ENCODE results near the gene TMBIM4. TPM values are rescaled to one million over a fixed set of nuclear protein-coding genes. Genes with fewer than 3 reads are reported as not detected.

The TMBIM4 gene
- total RNA-seq, 2 experiments from 2014 or later: 19.2 to 57.0 TPM

- intact Hi-C loops (cut with micrococcal nuclease; ENCODE audit: unreplicated experiment): no loop called here
- DNase-seq (ENCODE audit: low spot score): no peak
- TF ChIP-seq CTCF (conservative IDR thresholded peaks at IDR 0.05; ENCODE audit: low read length): no peak
- no peak for TF ChIP-seq EZH2phosphoT487 (IDR thresholded peaks at IDR 0.05; ENCODE audit: borderline replicate concordance, low read depth, low read length)
- Histone ChIP-seq H3K9me2 (ENCODE audit: insufficient read depth, low read length) (no peaks in the 10 kb centered on the region), H3K4me3 (ENCODE audit: low read depth, low read length, poor library complexity, severe bottlenecking) (no peak overlapping the region), H3K9me3 (ENCODE audit: low read length) (no peaks in the 10 kb centered on the region), H3K4me1 (ENCODE audit: insufficient read depth, low read length, poor library complexity, severe bottlenecking) (no peaks in the 10 kb centered on the region), H3K27ac (ENCODE audit: low read depth, low read length, poor library complexity, severe bottlenecking) (no peak overlapping the region), H3K36me3 (ENCODE audit: insufficient read depth, low read length) (no peaks in the 10 kb centered on the region), H3K79me2 (ENCODE audit: insufficient read depth, low read depth, low read length) (no peaks in the 10 kb centered on the region), H3K4me2 (ENCODE audit: low read length) (no peak overlapping the region), H2AFZ (ENCODE audit: low read length) (no peak overlapping the region), H4K20me1 (ENCODE audit: insufficient read depth, low read length) (no peaks in the 10 kb centered on the region)
- BruUV-seq (replicated peaks): no TSS peak
- ChIA-PET POLR2A (no interaction called here), CTCF (ENCODE audit: unreplicated experiment) (no interaction called here)
Observed at GRCh38 chr12:66210840-66211239, 41.0 kb upstream of the TMBIM4 start.

DNA sequence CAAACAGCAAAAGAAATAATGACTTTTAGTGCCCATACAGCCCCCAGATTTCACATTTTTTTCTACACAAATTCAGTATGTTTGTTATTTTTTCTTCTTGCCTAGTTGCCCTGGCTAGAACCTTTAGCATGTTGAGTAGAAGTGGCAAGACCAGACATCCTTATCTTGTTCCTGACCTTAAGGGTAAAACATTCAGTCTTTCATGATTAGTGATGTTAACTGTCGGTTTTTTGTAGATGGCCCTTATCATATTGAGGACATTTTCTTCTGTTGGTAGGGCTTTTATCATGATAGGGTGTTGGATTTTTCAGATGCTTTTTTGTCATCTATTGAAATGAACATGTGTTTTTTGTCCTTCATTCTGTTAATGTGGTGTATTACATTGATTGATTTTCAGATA, 36.3 kb upstream of the TMBIM4 start:
- no peak overlapping the region for H3K4me3 ChIP-seq (ENCODE audit: low read depth, low read length, poor library complexity, severe bottlenecking)
- no peaks in the 10 kb centered on the region for H3K4me1 ChIP-seq (ENCODE audit: insufficient read depth, low read length, poor library complexity, severe bottlenecking)
- no peaks in the 10 kb centered on the region for H3K79me2 ChIP-seq (ENCODE audit: insufficient read depth, low read depth, low read length)
- TF ChIP-seq CTCF (conservative IDR thresholded peaks at IDR 0.05; ENCODE audit: low read length): no peak
- no peak for TF ChIP-seq EZH2phosphoT487 (IDR thresholded peaks at IDR 0.05; ENCODE audit: borderline replicate concordance, low read depth, low read length)
- H2AFZ ChIP-seq (ENCODE audit: low read length): no peak overlapping the region
- H3K9me3 ChIP-seq (ENCODE audit: low read length): no peaks in the 10 kb centered on the region
- no peaks in the 10 kb centered on the region for H3K9me2 ChIP-seq (ENCODE audit: insufficient read depth, low read length)
- no peaks in the 10 kb centered on the region for H3K36me3 ChIP-seq (ENCODE audit: insufficient read depth, low read length)
- ChIA-PET POLR2A (interaction anchor here (2.3 kb wide), 1 partner anchor 8 kb away, joined by 7 read pairs; no protein-coding TSS in a partner anchor), CTCF (ENCODE audit: unreplicated experiment) (no interaction called here)
- no TSS peak for BruUV-seq (replicated peaks)
- no peak for DNase-seq (ENCODE audit: low spot score)
- H4K20me1 ChIP-seq (ENCODE audit: insufficient read depth, low read length): no peaks in the 10 kb centered on the region
- H3K4me2 ChIP-seq (ENCODE audit: low read length): no peak overlapping the region
- no peak overlapping the region for H3K27ac ChIP-seq (ENCODE audit: low read depth, low read length, poor library complexity, severe bottlenecking)
- intact Hi-C loops (cut with micrococcal nuclease; ENCODE audit: unreplicated experiment): no loop called here

- intact Hi-C loops (cut with micrococcal nuclease; ENCODE audit: unreplicated experiment): no loop called here
- no peaks in the 10 kb centered on the region for H3K79me2 ChIP-seq (ENCODE audit: insufficient read depth, low read depth, low read length)
- no peaks in the 10 kb centered on the region for H3K4me1 ChIP-seq (ENCODE audit: insufficient read depth, low read length, poor library complexity, severe bottlenecking)
- TF ChIP-seq CTCF (conservative IDR thresholded peaks at IDR 0.05; ENCODE audit: low read length): no peak
- no peak for TF ChIP-seq EZH2phosphoT487 (IDR thresholded peaks at IDR 0.05; ENCODE audit: borderline replicate concordance, low read depth, low read length)
- ChIA-PET CTCF (ENCODE audit: unreplicated experiment) (no interaction called here), POLR2A (interaction anchor here (1.6 kb wide), 1 partner anchor 13 kb away, joined by 4 read pairs; no protein-coding TSS in a partner anchor)
- no peak overlapping the region for H3K27ac ChIP-seq (ENCODE audit: low read depth, low read length, poor library complexity, severe bottlenecking)
- no peaks in the 10 kb centered on the region for H4K20me1 ChIP-seq (ENCODE audit: insufficient read depth, low read length)
- H3K36me3 ChIP-seq (ENCODE audit: insufficient read depth, low read length): no peaks in the 10 kb centered on the region; the same call in 1 of the 2 replicates
- H3K4me3 ChIP-seq (ENCODE audit: low read depth, low read length, poor library complexity, severe bottlenecking): no peak overlapping the region
- H3K4me2 ChIP-seq (ENCODE audit: low read length): no peak overlapping the region
- H3K9me2 ChIP-seq (ENCODE audit: insufficient read depth, low read length): no peaks in the 10 kb centered on the region
- no peak overlapping the region for H2AFZ ChIP-seq (ENCODE audit: low read length)
- BruUV-seq (replicated peaks): no TSS peak
- no peak for DNase-seq (ENCODE audit: low spot score)
- H3K9me3 ChIP-seq (ENCODE audit: low read length): peaks cover 10% of the 10 kb centered on the region; the same call in 1 of the 2 replicates
Observed at GRCh38 chr12:66203820-66204219, 34.0 kb upstream of the TMBIM4 start.
